ENCODE results near the gene IRF9.
A peak's percentile ranks its signal among the peaks of the same experiment; 100 is the strongest.
"Not testable (repeated sequence)": the region's sequence is repeated elsewhere in the genome, so short reads cannot be mapped to it uniquely, and the experiment has no call there.

IRF9 gene

DNA sequence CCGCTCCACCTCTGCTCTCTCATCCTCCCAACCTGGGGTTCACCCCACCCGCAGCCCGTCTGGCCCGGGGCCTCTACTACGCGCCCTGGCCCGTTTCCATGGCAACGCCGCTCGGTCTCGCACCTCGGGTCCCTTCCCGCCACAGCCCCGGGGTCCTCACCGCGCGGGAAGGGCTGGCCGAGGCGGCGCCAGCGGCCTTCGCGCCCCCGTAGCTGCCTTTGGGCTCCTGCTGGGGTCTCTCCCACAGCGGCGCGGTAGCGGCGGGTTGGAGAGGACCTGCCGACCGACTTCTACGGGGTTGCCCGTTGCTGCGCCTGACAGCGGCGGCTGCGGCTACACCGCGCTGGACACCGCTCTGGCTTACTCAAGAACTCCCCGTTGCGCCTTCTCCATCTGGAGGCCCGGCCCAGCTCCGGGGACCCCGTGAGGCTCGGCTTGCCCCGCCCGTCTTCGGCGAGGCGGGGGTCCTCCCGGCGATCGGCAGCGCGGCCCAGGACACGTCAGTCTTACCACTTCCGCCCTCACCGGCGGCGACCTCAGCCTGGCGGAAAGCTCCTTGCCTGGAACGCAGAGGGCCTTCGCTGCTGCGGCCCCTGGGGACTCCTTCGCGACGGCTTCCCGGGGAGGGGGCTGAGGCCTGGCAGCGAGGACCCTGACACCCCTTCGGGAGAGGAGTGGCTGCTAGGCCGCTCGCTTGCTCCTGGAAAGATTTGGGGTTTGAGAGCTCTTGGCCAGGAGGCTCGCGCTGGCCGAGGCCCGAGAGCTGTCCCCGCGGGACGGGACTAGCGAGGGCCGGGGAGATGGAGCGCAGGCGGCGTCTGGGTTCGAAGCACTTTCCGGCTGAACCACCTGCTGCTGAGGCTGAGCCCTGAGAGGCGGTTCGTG, 34.4 kb downstream of the IRF9 start, which contains the start of gene TM9SF1:
TSS of gene TM9SF1 (minus strand) at position 256 of the 885 bp plus-strand sequence. CDS start 422 bp downstream, outside the sequence.
- DNase-seq, result peak; percentile 86

DNA sequence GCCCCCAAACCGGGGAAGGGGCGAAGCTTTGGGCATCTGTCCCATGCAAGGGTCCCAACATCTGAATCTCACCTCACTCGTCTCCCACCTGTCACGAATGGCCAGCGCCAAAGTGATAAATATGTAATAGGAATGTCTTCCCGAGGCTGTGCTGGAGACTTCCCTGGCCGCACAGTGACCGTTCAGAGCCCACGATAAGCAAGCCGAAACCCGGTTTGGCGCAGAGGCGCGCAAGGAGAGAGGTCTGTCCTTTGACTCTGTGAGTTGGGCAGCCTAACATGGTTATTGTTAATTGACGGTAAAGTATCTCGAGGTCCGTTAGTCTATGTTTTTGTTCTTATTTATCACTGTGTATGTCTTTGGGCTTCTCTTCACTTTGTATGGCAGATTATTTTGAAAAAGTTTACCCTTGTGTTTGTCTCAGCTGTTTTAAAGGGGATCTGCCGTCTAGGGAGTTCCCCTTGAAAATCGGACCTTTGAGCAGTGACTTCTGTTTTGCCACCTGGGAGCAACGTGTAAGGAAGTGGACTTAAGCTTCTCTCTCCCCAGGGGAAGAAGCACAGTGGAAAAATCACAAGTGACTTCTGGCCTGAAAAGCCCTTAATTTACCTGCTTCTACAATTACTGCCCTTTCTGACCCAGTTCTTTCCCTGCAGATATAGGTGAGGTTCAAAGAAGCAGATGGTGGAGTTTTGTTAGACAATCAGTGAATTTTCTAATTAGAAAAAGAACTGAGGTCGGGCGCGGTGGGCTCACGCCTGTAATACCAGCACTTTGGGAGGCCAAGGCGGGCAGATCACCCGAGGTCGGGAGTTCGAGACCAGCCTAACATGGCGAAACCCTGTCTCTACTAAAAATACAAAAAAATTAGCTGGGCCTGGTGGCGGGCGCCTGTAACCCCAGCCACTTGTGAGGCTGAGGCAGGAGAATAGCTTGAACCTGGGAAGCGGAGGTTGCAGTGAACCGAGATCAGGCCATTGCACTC, 35.3 kb downstream of the IRF9 start:
- no peak for DNase-seq

DNA sequence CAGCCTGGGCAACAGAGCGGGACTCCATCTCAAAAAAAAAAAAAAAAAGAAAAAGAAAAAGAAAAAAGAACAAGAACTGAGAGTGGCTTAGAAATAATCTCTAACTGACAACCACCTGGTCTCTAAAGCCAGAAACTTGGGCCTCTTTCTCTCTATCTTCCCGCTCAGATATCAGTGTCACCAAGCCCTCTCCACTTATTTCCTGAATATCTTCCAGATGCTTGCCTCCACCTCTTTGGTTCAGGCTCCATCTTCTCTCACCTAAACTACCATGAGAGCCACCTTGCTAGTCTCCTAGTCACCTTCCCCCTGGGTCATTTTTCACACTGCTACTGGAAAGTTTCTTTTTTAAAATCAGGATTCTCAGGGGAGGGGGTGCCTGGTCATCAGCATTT, 36.0 kb downstream of the IRF9 start:
- no peak for DNase-seq

DNA sequence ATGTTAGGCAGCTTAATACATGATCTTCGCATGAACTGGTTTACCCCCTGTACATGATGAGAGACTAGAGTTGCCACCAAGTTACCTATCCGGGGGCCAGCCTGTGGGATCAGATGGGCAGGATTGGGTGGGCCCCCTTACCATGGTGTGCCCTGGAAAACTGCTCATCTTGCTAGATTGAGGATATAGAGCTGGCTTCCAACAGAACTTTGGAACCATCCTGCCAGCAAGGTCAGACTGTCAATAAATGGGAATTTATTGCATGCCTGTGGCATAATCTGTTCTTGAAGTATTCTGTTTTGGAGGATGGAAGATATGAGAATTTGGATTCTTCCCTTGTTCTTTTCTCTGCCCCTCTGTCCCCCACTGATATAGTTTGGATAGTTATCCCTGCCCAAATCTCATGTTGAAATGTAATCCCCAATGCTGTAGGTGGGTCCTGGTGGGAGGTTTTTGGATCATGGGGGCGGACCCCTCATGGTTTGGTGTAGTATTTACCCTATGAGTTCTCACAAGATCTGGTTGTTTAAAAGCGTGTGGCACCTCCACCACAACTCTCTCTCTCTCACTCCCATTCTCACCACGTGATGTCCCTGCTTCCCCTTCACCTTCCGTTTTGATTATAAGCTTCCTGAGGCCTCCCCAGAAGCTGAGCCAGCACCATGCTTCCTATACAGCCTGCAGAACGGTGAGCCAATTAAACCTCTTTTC, 37.9 kb downstream of the IRF9 start:
- DNase-seq, result no peak

DNA sequence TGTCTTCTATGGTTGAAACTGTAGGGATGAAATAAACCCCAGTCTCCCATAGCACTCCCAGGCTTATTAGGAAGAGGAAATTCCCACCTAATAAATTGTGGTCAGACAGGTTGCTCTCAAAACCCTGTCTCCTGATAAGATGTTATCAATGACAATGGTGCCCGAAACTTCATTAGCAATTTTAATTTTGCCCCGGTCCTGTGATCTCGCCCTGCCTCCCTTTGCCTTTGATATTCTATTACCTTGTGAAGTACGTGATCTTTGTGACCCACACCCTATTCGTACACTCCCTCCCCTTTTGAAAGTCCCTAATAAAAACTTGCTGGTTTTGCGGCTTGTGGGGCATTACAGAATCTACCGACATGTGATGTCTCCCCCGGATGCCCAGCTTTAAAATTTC, 41.5 kb downstream of the IRF9 start:
- DNase-seq, result not testable (repeated sequence)

DNA sequence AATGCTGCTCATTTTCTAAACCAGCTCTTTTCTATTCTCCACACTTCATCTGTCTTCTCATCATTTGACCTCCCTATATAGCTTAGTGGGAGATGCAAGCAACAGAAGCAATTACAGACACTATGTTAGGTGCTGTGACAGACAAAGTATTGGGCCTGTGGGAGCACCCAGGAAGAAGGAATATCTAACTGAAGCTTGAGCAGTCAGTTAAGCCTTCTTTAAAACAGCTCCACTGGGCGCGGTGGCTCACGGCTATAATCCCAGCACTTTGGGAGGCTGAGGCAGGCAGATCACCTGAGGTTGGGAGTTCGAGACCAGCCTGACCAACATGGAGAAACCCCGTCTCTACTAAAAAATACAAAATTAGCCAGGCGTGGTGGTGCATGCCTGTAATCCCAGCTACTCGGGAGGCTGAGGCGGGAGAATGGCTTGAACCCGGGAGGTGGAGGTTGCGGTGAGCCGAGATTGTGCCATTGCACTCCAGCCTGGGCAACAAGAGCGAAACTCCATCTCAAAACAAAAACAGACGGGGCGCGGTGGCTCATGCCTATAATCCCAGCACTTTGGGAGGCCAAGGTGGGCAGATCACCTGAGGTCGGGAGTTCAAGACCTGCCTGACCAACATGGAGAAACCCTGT, 42.3 kb downstream of the IRF9 start:
- not testable (repeated sequence) for DNase-seq

DNA sequence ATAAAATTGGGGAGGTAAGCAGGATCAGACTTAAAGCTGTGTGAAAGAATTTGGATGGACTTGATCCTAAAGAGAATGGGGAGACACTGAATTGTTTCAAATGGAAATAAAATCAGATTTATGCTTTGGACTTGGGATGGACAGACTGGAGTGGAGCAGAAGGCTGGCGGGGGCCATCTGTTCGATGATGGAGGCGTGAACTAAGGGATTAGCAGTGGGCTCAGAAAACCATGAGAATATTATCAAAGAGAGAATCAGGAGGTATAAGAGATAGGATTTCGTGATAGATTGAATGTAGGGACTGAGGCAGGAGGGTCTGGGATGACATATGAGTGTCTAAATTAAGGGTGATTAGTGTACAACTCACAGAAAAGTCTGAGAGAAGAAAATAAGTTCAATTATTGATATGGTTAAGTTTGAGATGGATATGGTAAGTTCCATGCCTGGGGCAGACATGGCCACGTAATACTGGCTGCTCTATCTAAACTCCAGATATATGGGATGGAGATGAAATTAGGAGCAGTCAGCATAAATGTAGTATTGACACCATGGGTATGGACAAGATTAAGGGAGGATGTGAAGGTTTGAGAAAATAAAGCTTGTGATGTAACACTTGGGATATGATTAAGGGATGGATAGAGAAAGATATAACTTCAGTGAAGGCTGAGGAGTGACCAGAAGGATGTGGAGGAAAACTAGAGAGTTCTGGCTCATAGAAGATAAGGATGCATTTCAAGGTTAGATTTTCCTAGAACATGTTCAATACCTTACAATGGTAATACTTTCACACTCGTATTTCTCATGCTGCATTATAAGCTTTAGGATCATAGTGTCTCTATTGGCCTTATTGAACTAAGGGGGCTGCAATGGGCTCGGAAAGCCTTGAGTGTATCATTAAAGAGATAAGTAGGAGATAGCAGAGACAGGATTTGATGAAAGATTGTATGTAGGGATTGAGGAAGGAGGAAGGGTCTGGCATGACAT, 43.4 kb downstream of the IRF9 start:
- DNase-seq, result no peak

DNA sequence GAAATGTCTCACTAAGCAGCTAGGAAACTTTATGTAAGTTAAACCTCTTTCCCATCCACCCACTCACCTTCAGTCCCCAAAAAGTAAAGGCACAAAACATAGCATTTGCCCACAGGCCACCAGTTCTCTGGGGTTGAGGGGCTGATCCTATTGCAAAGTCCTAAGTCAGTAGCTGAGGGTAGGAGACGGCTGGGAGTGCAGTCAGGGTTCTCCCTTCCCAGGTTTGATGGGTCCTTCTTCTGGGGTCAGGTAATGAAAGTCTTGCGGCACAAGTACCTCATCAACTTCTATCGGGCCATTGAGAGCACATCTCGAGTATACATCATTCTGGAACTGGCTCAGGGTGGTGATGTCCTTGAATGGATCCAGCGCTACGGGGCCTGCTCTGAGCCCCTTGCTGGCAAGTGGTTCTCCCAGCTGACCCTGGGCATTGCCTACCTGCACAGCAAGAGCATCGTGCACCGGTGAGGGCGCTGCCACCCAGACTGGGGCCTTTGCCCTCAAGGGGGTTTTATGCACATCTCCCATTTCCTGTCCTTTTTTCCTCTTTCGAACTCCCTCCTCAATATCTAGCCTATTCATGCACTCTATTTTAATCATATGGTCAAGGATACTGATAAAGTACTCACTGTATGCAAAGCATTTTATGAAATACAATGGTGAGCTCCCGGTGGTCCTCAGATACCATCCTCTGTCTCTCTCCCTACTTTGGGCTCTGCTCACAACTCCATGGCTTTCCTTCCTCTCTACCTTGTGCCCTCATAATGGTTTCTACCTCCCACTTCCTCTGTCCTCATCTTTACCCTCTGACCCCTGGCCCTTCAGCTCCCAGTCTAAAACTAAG, 45.4 kb downstream of the IRF9 start:
- no peak for DNase-seq

DNA sequence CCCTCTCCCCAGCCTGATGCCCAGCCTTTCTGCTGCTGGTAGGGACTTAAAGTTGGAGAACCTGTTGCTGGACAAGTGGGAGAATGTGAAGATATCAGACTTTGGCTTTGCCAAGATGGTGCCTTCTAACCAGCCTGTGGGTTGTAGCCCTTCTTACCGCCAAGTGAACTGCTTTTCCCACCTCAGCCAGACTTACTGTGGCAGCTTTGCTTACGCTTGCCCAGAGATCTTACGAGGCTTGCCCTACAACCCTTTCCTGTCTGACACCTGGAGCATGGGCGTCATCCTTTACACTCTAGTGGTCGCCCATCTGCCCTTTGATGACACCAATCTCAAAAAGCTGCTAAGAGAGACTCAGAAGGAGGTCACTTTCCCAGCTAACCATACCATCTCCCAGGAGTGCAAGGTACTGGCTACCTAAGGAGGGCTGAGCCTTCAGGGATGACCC, 46.1 kb downstream of the IRF9 start:
- DNase-seq, result no peak

DNA sequence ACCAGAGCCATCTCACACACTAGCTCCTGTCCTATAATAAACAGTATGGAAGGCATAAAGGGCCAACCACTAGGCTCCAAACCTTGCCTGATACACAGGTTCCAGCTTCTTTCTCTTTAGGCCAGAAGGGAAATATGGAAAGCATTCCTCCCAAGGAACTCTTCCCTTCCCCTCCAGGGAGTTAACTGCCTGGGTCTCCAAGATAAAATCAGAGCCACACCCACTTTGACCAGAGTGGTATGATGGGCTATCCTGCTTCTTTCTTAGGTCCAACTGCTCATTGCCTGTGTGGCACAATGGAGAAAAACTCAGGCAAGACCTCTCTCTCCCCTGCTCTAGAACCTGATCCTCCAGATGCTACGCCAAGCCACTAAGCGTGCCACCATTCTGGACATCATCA, 46.6 kb downstream of the IRF9 start:
- DNase-seq, result no peak

DNA sequence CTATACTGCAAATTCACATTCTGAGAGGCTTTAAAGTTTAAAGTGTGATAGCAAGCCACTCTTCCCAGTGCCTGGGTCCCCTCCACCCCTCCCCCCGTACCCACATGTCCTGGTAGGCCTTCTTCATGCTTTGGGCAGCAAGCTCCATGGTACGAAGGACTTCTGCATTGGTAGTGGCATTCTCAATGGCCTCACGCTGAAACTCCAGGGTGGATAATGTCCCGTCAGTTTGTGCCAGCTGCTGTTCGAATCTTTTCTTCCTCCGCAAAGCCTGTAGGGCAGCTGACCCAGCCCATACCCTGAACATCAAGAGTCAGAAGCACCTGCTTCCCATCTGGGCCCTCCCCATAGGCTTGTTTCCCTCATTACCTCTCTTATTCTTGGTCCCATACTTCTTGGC, 50.2 kb downstream of the IRF9 start:
- DNase-seq, result no peak

DNA sequence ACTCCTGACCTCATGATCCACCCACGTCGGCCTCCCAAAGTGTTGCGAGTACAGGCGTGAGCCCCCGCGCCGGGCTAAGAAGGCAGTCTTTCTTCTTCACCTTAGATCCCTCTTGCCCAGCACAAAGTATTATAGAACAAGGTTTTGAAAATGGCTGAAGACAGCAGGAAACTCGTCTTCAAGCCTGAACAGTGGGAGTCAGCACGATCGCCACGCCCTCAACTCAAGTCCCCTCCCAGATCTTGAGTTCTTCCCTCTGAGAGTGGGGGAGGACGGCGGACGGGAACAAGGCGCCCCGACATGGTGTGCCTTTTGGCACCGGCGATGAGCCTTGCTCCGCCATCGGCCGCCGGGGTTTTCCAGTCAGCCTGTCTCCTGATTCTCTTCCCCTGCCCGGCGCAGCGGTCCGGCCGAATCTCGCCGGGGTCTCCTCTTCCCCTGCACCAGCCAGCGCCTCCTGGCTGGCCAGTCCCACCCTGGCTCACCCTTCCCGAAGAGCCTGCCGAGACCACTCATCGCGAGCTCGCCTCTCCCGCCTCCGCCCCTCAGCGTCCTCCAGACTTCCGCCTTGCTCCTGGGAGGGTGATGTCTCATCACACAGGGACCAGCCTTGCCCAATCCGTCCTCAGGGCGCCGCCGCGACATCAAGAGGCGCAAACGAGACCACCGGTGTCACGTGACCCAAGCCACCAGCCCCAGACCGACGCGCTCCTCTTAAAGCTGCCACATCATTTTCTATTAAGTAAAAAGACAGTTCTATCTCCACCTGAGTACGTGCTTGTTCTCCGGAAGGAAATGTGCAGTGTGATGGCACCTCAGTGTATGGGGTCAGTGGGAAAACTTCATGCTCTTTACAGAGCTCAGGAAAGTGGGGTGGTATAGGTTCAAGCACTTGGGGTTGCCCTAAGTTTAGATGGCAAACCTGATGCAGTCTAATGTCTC, 52.1 kb downstream of the IRF9 start, which contains the start of gene CHMP4A:
TSS of gene CHMP4A (minus strand) at position 565 of the 942 bp plus-strand sequence. CDS start at position 516, 49 bp downstream.
- DNase-seq, result peak; percentile 96

DNA sequence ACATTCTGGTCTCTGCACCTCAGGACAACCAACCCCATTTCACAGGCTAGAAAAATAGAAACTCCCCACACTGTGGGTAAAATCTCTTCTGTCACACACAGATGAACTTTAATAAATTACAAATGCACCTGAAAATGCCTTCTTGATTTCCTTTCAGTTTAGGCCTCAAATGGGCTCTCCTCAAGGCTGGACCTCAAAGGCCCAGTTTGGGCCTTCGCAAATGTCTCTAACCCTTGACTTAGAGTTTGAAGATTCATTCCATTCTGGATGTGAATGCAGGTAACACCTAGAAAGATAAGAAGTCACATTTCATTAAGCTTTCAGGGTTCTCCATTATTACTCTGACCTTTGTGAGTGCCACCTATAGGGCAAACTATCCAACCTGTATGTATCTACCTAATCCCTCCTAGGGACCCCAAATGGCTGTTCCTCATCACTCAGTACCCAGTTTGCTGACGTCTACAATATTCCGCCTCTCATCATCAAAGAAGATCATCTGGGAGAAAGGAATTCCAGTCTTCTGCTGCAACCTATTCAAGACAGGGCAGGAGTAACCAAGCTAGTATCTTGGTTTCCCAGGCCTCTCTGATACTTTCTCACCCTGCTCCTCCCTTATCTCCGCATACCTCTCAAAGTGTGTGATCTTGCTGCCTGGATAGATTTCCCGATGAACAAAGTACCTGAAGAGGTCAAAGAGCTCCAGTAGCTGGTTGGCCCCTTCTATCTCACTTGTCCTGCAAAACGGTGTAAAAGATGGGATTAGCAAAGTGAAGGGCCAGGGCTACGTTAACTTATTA, 53.0 kb downstream of the IRF9 start:
- DNase-seq, result no peak

DNA sequence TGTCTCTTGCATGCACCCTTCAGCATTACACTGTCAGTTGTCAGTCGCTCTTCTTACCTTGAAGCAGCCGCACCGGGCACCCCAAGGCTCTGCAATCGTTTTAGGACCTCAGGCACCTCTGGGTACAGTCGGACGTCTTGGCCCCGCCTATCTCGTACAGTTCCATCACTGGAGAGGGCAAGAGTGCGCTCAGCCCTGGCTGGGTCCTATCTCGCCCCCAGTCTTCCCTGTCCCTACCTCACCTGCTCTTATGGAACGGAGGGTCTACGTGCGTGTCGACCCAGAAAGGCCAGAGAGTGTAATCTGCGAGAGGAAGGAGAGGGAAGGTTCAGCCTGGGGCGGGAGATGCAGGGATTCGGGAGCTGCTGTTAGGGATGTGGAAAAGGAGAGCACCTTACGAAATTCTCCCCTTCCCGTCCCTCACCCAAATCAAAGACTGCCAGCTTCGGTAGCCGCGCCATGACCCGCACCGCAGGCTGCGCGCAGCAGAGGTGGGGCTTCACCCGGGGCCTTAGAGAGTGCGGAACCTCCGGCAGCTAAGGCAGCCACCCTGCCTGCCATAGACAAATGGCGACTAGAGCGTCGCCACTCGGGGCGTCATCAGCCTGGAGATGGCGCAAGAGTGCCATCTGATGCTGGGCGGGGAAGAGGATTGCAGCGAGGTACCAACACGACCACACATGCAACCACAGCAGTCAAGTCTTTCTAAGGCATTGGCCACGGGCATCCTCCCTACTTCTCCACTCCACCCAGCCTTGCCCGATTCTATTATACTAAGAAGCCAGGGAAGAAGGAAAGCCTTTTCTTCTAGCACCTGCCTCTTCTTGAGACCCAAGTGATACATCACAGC, 54.7 kb downstream of the IRF9 start, which contains the start of gene MDP1:
TSS of gene MDP1 (minus strand) at position 572 of the 850 bp plus-strand sequence. CDS start at position 461, 111 bp downstream.
- peak; percentile 83 for DNase-seq

All from activated gamma-delta T cell treated with Interleukin-2 at 50 U/mL for 16 hours (primary cell).